ENCODE results near the gene P2RX2.

DNA sequence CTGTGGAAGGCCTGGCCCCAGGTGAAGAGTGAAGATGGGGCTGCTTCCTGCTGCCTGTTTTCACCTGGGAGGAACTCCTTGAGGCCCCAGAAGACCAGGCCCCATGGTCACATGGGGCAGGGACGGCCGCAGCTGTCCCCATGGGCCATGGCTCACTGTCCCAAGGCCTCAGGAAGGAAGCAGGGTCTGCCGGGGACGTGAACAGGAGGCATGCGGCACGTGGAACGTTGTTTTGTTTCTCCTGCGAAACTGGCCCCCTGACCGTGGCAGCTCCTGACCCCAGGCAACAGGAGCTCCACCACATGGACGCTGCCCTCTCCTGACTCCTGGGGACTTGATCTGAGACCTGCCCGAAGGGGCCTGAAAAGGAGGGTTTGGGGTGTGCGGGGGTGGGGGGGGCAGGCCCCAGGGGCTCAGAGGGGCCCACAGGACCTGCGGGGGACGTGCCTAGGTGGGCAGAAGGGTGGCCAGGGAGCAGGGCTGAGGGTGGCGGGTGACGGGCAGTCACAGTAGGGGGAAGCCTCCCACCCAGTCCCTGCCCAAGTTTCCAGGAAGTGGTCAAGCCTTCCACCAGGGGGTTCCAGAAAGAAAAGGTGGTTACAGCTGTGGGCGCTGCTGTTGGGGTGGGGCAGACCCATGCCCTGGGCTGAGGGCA, 49.6 kb upstream of the P2RX2 start:
- TF ChIP-seq, protein P1, sequence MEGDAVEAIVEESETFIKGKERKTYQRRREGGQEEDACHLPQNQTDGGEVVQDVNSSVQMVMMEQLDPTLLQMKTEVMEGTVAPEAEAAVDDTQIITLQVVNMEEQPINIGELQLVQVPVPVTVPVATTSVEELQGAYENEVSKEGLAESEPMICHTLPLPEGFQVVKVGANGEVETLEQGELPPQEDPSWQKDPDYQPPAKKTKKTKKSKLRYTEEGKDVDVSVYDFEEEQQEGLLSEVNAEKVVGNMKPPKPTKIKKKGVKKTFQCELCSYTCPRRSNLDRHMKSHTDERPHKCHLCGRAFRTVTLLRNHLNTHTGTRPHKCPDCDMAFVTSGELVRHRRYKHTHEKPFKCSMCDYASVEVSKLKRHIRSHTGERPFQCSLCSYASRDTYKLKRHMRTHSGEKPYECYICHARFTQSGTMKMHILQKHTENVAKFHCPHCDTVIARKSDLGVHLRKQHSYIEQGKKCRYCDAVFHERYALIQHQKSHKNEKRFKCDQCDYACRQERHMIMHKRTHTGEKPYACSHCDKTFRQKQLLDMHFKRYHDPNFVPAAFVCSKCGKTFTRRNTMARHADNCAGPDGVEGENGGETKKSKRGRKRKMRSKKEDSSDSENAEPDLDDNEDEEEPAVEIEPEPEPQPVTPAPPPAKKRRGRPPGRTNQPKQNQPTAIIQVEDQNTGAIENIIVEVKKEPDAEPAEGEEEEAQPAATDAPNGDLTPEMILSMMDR (IDR thresholded peaks at IDR 0.05): no peak
- no peak for TF ChIP-seq POLR2A (IDR thresholded peaks at IDR 0.05)

Data from body of pancreas (tissue), 4 donors.